K562 (cell line): ENCODE measurements around the gene NSF. TPM values are rescaled to one million over a fixed set of nuclear protein-coding genes. Genes with fewer than 3 reads are reported as not detected.
"Not testable (repeated sequence)": the region's sequence is repeated elsewhere in the genome, so short reads cannot be mapped to it uniquely, and the experiment has no call there.

Source experiments
- ATAC-seq: fragments of 200-7000 bp; cut with Tn5 transposase; 3 replicates; pipeline ENCODE4 v1.9.1; 2020; ENCODE audit warnings: moderate library complexity
- Bru-seq: library from RNA; stranded (reverse); fragments of 400-500 nt; gene quantifications from one replicate; lab custom pipeline; 2021; lab: Mats Ljungman, UMichigan
- BruChase-seq, 2 experiments: library from RNA; stranded (reverse); fragments of 400-500 nt; gene quantifications; one replicate each; lab custom pipeline; 2021; lab: Mats Ljungman, UMichigan
- BruUV-seq: library from RNA; stranded (reverse); fragments of 400-500 nt; replicated peaks from 2 replicates; lab custom pipeline; 2021; lab: Mats Ljungman, UMichigan
- CTCF ChIA-PET: fragments of 300-600 bp; formaldehyde crosslinking; extraction: SDS; loops from one replicate; lab custom pipeline; 2021; ENCODE audit warnings: low intra/inter-chr PET ratio; lab: Yijun Ruan, JAX
- POLR2A ChIA-PET: fragments of 300-600, 350-650 bp; sonication (Branson Sonifier 250); formaldehyde crosslinking; extraction: SDS; loops from one replicate; lab custom pipeline; 2021; ENCODE audit warnings: antibody characterized with exemption, inconsistent platforms; lab: Yijun Ruan, JAX
- DNase-seq, 4 experiments: peaks; one replicate each; pipeline versions ENCODE4 v3.0.0 to v3.0.0-alpha.2; 2011 to 2018; ENCODE audit warnings: low spot score in 3 of 4, mixed read lengths in 3 of 4; ENCODE audit errors: extremely low read depth in 1 of 4
- FAIRE-seq: peaks from 2 replicates; lab custom pipeline; 2011; peaks lifted over from hg19 to GRCh38; lab: Jason Lieb, UNC
- H2AFZ ChIP-seq: 2 replicates; pipeline ENCODE4 v1.6.0; 2011; ENCODE audit warnings: low read depth, low read length, control low read depth, inconsistent platforms
- H3K27ac ChIP-seq: fragments of 200-600 bp; 3 replicates; pipeline ENCODE4 v1.8.0; 2011; ENCODE audit warnings: low read depth, mild to moderate bottlenecking, control low read depth, inconsistent platforms, low read length, moderate library complexity, mixed read lengths; ENCODE audit errors: extremely low read depth
- H3K27me3 ChIP-seq, 2 experiments: fragments of 300-600 bp in 1 of 2; 2 replicates in 1 of 2; 3 replicates in 1 of 2; pipeline versions ENCODE4 v1.6.0 to v1.8.0; 2011; ENCODE audit warnings: inconsistent platforms in 2 of 2, low read length in 2 of 2, mild to moderate bottlenecking in 1 of 2, mixed read lengths in 1 of 2, moderate library complexity in 1 of 2; ENCODE audit not compliant: control insufficient read depth in 2 of 2, insufficient read depth in 2 of 2
- H3K36me3 ChIP-seq: fragments of 300-600 bp; 3 replicates; pipeline ENCODE4 v1.8.0; 2011; ENCODE audit warnings: mild to moderate bottlenecking, low read length, inconsistent platforms; ENCODE audit not compliant: control insufficient read depth, insufficient read depth
- H3K4me1 ChIP-seq, 2 experiments: fragments of 200-600 bp in 1 of 2; replicated peaks in 1 of 2; 2 replicates in 1 of 2; 3 replicates in 1 of 2; pipeline versions ENCODE4 v1.5.1 to v1.8.0; 2011; ENCODE audit warnings: inconsistent platforms in 2 of 2, low read length in 2 of 2, mild to moderate bottlenecking in 1 of 2, mixed read lengths in 1 of 2, moderate library complexity in 1 of 2; ENCODE audit not compliant: control insufficient read depth in 2 of 2, insufficient read depth in 2 of 2
- H3K4me2 ChIP-seq: 2 replicates; pipeline ENCODE4 v1.6.1; 2011; ENCODE audit warnings: low read length, control low read depth, inconsistent platforms, mixed read lengths; ENCODE audit not compliant: insufficient read depth
- H3K4me3 ChIP-seq: fragments of 200-600 bp; sonication (generic), shearing (Covaris generic); 2 replicates; pipeline ENCODE4 v1.5.1; 2016; ENCODE audit warnings: control low read depth, inconsistent platforms
- H3K79me2 ChIP-seq: fragments of 200-600 bp; 3 replicates; pipeline ENCODE4 v1.8.0; 2011; ENCODE audit warnings: low read length, inconsistent platforms; ENCODE audit not compliant: control insufficient read depth, insufficient read depth
- H3K9ac ChIP-seq, 2 experiments: 2 replicates each; pipeline versions ENCODE4 v1.6.0 to v1.6.1; 2011; ENCODE audit warnings: low read depth in 2 of 2, low read length in 2 of 2, control low read depth in 1 of 2, inconsistent platforms in 1 of 2, mild to moderate bottlenecking in 1 of 2, mixed read lengths in 1 of 2; ENCODE audit not compliant: insufficient read depth in 1 of 2
- H3K9me1 ChIP-seq: one replicate; pipeline ENCODE4 v1.6.0; 2011; ENCODE audit warnings: inconsistent platforms, mild to moderate bottlenecking, low read length, moderate library complexity; ENCODE audit not compliant: control insufficient read depth, insufficient read depth
- H3K9me3 ChIP-seq: replicated peaks from 2 replicates; pipeline ENCODE4 v1.5.1; 2011; ENCODE audit warnings: low read depth, low read length, inconsistent platforms; ENCODE audit not compliant: control insufficient read depth, insufficient read depth
- H4K20me1 ChIP-seq: replicated peaks from 2 replicates; pipeline ENCODE4 v1.6.1; 2011; ENCODE audit warnings: low read length, inconsistent platforms, mixed read lengths; ENCODE audit not compliant: control insufficient read depth, insufficient read depth
- WGBS: fragments of 100-300 bp; shearing (Covaris generic); methylation state at CpG from one replicate; pipeline ENCODE4 v1.1.6; 2016; ENCODE audit warnings: low coverage, mixed read lengths; ENCODE audit not compliant: insufficient coverage; ENCODE audit errors: missing lambda C conversion rate; 5-methylcytosine and 5-hydroxymethylcytosine counted together
- in situ Hi-C: fragments of 300-500 bp; cut with MboI; formaldehyde crosslinking; loops from 4 replicates; pipeline ENCODE4 v1.15.0; 2018; ENCODE audit warnings: inconsistent platforms, mixed read lengths
- intact Hi-C: fragments of 100-400 bp; cut with micrococcal nuclease; formaldehyde crosslinking; loops from 2 replicates; pipeline ENCODE4 v1.14.2; 2022
- long read RNA-seq, 3 experiments: library from polyadenylated mRNA in 2 of 3; library from RNA in 1 of 3; unstranded in 2 of 3; stranded (forward) in 1 of 3; transcript quantifications; one replicate each; pipeline ENCODE4 v2.0.0, GENCODE V29; 2019 to 2022
- polyA minus RNA-seq, 3 experiments: library from RNA; depleted of rRNA, polyadenylated mRNA; stranded (reverse); fragments of >200 nt; gene quantifications; 2 replicates each; pipeline ENCODE4 v1.2.3, GENCODE V29; 2011
- polyA plus RNA-seq, 8 experiments: library from polyadenylated mRNA; depleted of rRNA in 4 of 8; stranded (reverse) in 5 of 8; unstranded in 3 of 8; fragments of >200 nt; fragmentation: Nextera tagmentation in 2 of 8; fragmentation: Illumina TruSeq in 1 of 8; extraction: Ambion mirVana in 2 of 8; extraction: Trizol in 1 of 8; gene quantifications; 2 replicates each; pipeline versions ENCODE4 v1.2.1 to v1.2.3, GENCODE V29; 2011 to 2014; ENCODE audit warnings: inconsistent platforms in 1 of 8, missing spikeins in 1 of 8
- total RNA-seq, 7 experiments: library from RNA; depleted of rRNA in 6 of 7; stranded (reverse); fragments of >200 nt in 6 of 7; fragmentation: Illumina TruSeq in 2 of 7; extraction: Trizol in 2 of 7; gene quantifications; 2 replicates each; pipeline versions ENCODE4 v1.2.1 to v1.2.3, GENCODE V29; 2011 to 2021; ENCODE audit warnings: low replicate concordance in 1 of 7

Gene NSF
- total RNA-seq (2011; cell fraction: chromatin; rRNA removed; ENCODE audit: low replicate concordance) = 29.7 and 48.1 TPM in 2 replicates
- total RNA-seq (2011; cell fraction: nucleolus; rRNA removed) = 22.9 and 25.7 TPM in 2 replicates
- total RNA-seq (2011; cell fraction: nucleoplasm; rRNA removed) = 19.8 and 28.9 TPM in 2 replicates
- total RNA-seq (2014; rRNA removed) = 16.7 and 23.1 TPM in 2 replicates
- 36.7 and 39.0 TPM in 2 replicates for total RNA-seq (2014; rRNA removed; fragmentation: Illumina TruSeq; extraction: Trizol)
- total RNA-seq (2015; rRNA removed; fragmentation: Illumina TruSeq; extraction: Trizol) = 33.0 and 37.1 TPM in 2 replicates
- total RNA-seq (2021) = 34.1 and 34.9 TPM in 2 replicates
- 33.6 and 39.8 TPM in 2 replicates for polyA plus RNA-seq (2011; rRNA removed)
- polyA plus RNA-seq (2011; cell fraction: cytosol; rRNA removed) = 12.1 and 18.6 TPM in 2 replicates
- polyA plus RNA-seq (2011; cell fraction: nucleus; rRNA removed) = 16.5 and 23.1 TPM in 2 replicates
- 28.9 and 44.4 TPM in 2 replicates for polyA plus RNA-seq (2012)
- 32.5 and 36.9 TPM in 2 replicates for polyA plus RNA-seq (2014; fragmentation: Illumina TruSeq; extraction: Trizol)
- 10 to 100 TPM; 17.0 to 37.3 TPM for polyA plus RNA-seq (2014; fragmentation: Nextera tagmentation; extraction: Ambion mirVana)
- polyA plus RNA-seq (2014; rRNA removed) = 17.4 and 20.5 TPM in 2 replicates
- polyA minus RNA-seq (2011; rRNA and poly(A)+ RNA removed) = 69.4 and 70.6 TPM in 2 replicates
- polyA minus RNA-seq (2011; cell fraction: cytosol; rRNA and poly(A)+ RNA removed) = 15.7 and 18.7 TPM in 2 replicates
- 20.7 and 42.1 TPM in 2 replicates for polyA minus RNA-seq (2011; cell fraction: nucleus; rRNA and poly(A)+ RNA removed)
- percentile 60 among the genes with signal in this experiment for Bru-seq, nascent RNA
- BruChase-seq, experiment 1, labeled RNA remaining after a 2-hour chase = percentile 66 among the genes with signal in this experiment
- BruChase-seq, experiment 2, labeled RNA remaining after a 6-hour chase = percentile 65 among the genes with signal in this experiment
- long read RNA-seq, experiment 1, transcript NSF-201 (21 exons, 3,983 nt) = major isoform, 161 of 200 reads
- long read RNA-seq, experiment 1, partial matches to known transcripts = 15 of 200 reads
- long read RNA-seq, experiment 1, other reads (novel, unspliced or antisense) = 21 of 200 reads
- long read RNA-seq, experiment 2, transcript NSF-201 (21 exons, 3,983 nt) = minor isoform, 6 of 40 reads
- long read RNA-seq, experiment 2, transcript NSF-206 (20 exons, 2,667 nt) = major isoform, 8 of 40 reads
- long read RNA-seq, experiment 2, partial matches to known transcripts = 8 of 40 reads
- long read RNA-seq, experiment 2, other reads (novel, unspliced or antisense) = 18 of 40 reads
- long read RNA-seq, experiment 3, transcript NSF-201 (21 exons, 3,983 nt) = major isoform, 8 of 16 reads
- long read RNA-seq, experiment 3, partial matches to known transcripts = 3 of 16 reads
- long read RNA-seq, experiment 3, other reads (novel, unspliced or antisense) = 3 of 16 reads

DNA sequence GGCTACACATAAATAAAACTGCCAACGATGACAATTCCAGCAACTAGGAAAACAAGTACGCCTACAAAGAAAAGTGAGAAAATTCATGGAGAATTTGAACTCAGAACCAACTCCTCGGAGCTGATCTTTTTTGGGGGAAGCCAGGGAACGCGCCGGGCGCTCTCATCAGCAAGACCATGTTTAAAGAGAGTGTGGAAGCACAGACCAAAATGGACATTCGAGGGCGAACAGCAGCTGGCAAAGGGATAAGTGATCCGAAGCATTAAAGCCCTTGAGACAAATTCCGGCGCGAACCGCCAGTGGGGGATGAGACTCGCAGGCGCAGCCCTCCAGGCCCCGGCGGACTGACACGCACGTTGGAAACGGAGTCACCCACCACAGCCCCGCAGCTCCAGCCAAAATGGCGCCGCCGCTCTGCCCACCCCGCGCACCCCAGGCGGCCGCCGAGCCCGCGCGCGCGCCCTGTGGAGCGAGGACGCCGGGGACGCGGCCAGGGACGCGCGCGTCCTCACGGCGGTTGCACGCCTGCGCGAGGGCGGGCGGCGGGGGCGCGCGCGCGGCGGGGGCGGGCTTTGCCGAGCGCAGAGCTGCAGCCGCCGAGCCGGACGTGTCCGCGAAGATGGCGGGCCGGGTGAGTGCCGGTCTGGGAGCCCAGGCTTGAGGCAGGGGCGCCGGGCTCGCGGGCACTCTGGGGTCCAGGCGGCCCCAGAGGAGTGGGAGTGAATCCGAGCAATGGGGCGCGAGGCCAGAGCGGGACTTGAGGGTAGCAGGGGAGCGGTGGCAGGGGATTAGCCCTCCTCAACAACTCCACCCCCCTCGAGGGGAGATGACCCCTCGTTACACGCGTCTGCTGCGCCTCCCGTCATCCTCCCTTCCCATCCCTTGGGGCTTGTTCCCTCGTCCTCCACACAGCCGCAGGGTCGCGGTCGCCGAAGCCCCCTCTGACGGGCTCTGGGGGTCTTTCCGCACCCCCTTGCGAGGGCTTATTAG, at the start of gene NSF:
Gene NSF (plus strand): TSS at position 513 of the 990 bp plus-strand sequence. CDS start 107 bp downstream, at position 620.
- FAIRE-seq, intact Hi-C loops, H3K4me2 ChIP-seq, in situ Hi-C loops, CTCF ChIA-PET, H3K4me1 ChIP-seq, BruUV-seq, POLR2A ChIA-PET, H3K9ac ChIP-seq, H3K27ac ChIP-seq, H3K36me3 ChIP-seq, H2AFZ ChIP-seq, H3K27me3 ChIP-seq, H4K20me1 ChIP-seq, H3K9me1 ChIP-seq, H3K4me3 ChIP-seq, H3K9me3 ChIP-seq, DNase-seq, H3K79me2 ChIP-seq: not testable (repeated sequence)
- WGBS = no CpG with 5 or more reads among the region's 95 CpGs
- ATAC-seq = peak; percentile 85

DNA sequence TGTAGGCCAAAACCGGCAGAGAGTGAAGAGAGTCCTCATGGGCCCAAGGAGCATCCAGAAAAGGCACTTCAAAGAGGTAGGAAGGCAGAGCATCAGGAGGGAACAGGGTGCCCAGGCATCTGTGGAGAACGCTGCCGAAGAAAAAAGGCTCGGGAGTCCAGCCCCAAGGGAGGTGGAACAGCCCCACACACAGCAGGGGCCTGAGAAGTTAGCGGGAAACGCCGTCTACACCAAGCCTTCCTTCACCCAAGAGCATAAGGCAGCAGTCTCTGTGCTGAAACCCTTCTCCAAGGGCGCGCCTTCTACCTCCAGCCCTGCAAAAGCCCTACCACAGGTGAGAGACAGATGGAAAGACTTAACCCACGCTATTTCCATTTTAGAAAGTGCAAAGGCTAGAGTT, 41.9 kb upstream of the NSF start:
- FAIRE-seq, H4K20me1 ChIP-seq, in situ Hi-C loops, H3K27ac ChIP-seq, H3K4me2 ChIP-seq, H3K9me1 ChIP-seq, H3K4me3 ChIP-seq, H3K9me3 ChIP-seq, ATAC-seq, CTCF ChIA-PET, H2AFZ ChIP-seq, H3K79me2 ChIP-seq, DNase-seq, POLR2A ChIA-PET, H3K27me3 ChIP-seq, H3K4me1 ChIP-seq, H3K9ac ChIP-seq, BruUV-seq, intact Hi-C loops, H3K36me3 ChIP-seq: not testable (repeated sequence)
- 88% methylated on average over 7 of the region's 10 CpGs for WGBS

DNA sequence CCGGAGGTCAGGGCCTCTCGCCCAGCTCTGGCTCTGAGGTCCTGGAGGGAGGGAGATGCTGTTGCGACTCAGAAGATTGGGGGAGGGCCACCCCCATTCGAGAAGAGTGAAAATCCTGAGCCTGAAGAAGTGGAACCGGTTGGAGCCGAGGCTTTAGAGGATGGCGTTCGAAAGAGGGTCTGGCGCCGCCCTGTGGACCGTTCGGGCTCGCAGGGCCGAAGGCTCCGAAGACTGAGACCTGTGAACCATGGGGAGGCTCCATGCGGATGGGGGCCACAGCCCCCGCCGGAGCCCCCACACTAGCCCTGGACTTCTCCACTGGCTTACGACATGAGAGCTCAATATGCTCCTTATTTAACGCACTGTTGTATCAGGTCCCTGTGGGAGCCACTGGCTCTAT, 31.3 kb upstream of the NSF start:
- in situ Hi-C loops, H3K4me1 ChIP-seq, H3K9ac ChIP-seq, H3K9me3 ChIP-seq, H4K20me1 ChIP-seq, H3K36me3 ChIP-seq, BruUV-seq, H3K4me2 ChIP-seq, H3K4me3 ChIP-seq, POLR2A ChIA-PET, H2AFZ ChIP-seq, FAIRE-seq, DNase-seq, H3K9me1 ChIP-seq, intact Hi-C loops, H3K79me2 ChIP-seq, CTCF ChIA-PET, H3K27ac ChIP-seq, H3K27me3 ChIP-seq: not testable (repeated sequence)
- WGBS = no CpG with 5 or more reads among the region's 20 CpGs
- peak; percentile 66 for ATAC-seq
